Omental fat pad (tissue), 4 donors: Measurements from ENCODE around the gene SH3RF3. TPM values are rescaled to one million over a fixed set of nuclear protein-coding genes. Genes with fewer than 3 reads are reported as not detected.

Experiments
- ATAC-seq: fragments of 150-250 bp; one replicate; pipeline ENCODE4 v1.9.1; 2016; ENCODE audit warnings: mild to moderate bottlenecking, moderate library complexity; ENCODE audit not compliant: low FRiP score
- DNase-seq: peaks from one replicate; pipeline ENCODE4 v3.0.0-alpha.2; 2019; ENCODE audit warnings: low spot score
- CTCF ChIP-seq, 3 donors: fragments of 450-650 bp; IDR thresholded peaks; one replicate each; pipeline ENCODE4 v1.5.1; 2016 to 2017; ENCODE audit warnings: antibody characterized with exemption in 3 of 3, mild to moderate bottlenecking in 3 of 3, moderate library complexity in 2 of 3
- total RNA-seq, 4 donors: library from RNA; depleted of rRNA; stranded (reverse); fragments of >200 nt; gene quantifications; one replicate each; pipeline ENCODE4 v1.1.0, GENCODE V29; 2016

SH3RF3 gene
- total RNA-seq, 4 donors from 2014 or later, result 6.5 to 16.6 (median 8.6) TPM

DNA sequence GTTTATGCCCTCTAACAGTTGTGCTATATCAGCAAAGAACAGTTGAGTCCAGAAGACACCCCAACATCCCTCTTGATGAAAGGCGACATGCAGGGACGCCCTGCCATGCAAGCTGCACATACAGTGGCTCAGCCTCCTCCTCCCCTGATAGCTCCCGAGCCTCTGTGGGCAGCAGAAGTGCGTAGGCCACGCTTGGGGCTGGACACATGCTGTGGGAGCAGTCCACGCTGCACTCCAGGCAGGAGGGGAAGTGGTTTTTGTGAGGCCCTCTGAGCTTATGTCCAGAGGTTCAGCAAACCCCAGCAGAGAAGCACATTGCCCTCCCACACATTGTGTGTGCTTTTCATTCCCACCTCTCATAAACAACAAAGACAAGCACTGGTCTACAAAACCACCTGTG lies 322.7 kb downstream of the SH3RF3 start:
- DNase-seq (no peak), ATAC-seq (no peak)
- no peak for TF ChIP-seq CTCF (IDR thresholded peaks at IDR 0.05)

- ATAC-seq (no peak), DNase-seq (no peak)
- TF ChIP-seq CTCF (IDR thresholded peaks at IDR 0.05), result no peak
Observed at GRCh38 chr2:109452318-109453305, 323.6 kb downstream of the SH3RF3 start.

- no peak for TF ChIP-seq CTCF (IDR thresholded peaks at IDR 0.05)
- no peak for ATAC-seq
- no peak for DNase-seq
Observed at GRCh38 chr2:109453371-109453995, 324.5 kb downstream of the SH3RF3 start.

DNA sequence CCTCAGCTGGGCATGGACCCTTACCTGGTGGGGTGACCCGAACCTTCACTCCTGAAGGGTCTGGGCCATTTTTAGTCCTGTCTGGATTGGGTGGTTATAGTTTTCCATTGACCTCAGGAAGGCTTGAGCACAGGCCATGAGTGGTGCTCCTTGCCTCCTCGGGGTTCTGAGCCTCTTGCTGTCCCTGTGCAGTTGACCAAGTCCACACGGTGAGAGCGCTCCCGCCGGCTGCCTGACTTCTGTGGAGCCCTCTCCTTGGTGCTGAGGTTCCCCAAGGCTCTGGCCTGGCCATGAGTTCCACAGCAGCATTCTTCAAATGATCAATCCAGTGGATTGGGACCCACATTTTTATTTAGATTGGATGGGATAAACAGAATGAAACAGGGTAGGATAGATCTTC lies 325.3 kb downstream of the SH3RF3 start:
- no peak for ATAC-seq
- no peak for DNase-seq
- no peak for TF ChIP-seq CTCF (IDR thresholded peaks at IDR 0.05)

- DNase-seq (no peak), ATAC-seq (no peak)
- TF ChIP-seq CTCF (IDR thresholded peaks at IDR 0.05), result no peak
Observed at GRCh38 chr2:109454765-109455394, 325.9 kb downstream of the SH3RF3 start.

DNA sequence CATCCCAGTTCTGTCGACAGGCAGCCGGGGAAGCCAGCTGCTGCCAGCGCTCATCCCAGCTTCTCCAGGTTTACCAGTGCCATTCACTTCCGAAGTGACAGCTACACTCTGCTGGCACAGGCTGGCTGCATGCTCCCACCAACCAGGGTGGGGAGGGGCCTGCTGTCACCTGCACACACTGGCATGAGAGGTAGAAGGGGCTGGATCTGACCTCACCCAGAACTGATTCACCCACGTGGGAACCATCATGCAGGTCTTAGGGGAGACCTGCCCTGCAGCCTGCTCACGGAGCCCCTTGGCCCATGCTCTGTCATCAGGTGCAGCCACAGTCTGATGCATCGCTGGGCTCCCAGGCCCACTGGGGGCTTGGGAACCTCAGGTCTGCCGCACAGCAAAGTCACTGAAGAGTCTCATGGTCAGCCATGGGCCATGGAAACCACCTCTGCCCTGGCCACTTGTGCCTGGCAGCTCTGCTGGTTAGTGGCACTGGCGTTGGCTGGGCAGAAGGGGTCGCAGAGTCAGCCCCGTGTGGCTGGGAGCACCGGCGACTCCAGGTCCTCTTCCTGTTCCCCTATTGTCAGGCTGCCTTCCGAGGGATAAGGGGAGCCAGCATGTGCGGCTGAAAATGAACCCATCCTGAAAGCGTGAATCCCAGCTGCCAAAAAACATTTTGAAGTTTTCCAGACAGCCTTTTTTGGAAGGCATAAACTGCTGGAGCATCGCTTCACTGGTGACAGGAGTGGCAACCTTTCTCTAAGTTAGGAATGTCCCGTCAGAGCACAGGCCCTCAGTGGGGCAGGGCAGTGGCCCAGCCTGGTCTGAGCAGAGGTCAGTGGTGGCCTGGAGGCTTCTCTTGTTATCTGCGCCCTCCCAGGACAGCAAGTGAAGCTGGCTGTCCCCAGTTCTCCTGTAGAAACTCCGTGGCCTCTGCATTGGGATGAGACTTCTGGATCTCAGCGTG lies 327.0 kb downstream of the SH3RF3 start:
- DNase-seq (no peak), ATAC-seq (no peak)
- no peak for TF ChIP-seq CTCF (IDR thresholded peaks at IDR 0.05)
